Lower lobe of right lung (tissue), 2 donors: ENCODE measurements around the gene SYCP2. TPM values are rescaled to one million over a fixed set of nuclear protein-coding genes. Genes with fewer than 3 reads are reported as not detected.

ENCODE experiments used
- ATAC-seq, 2 donors: fragments of 200-7000 bp; cut with Tn5 transposase; one replicate each; pipeline ENCODE4 v1.9.1; 2020 to 2022; ENCODE audit warnings: mild to moderate bottlenecking in 2 of 2, moderate library complexity in 2 of 2
- DNase-seq: peaks from one replicate; pipeline ENCODE4 v3.0.0-alpha.2; 2020
- H3K27ac ChIP-seq: fragments of 200-600 bp; one replicate; pipeline ENCODE4 v1.8.0; 2022
- H3K27me3 ChIP-seq: fragments of 200-600 bp; one replicate; pipeline ENCODE4 v1.8.0; 2022; ENCODE audit warnings: low read depth
- H3K36me3 ChIP-seq: fragments of 200-600 bp; one replicate; pipeline ENCODE4 v1.8.0; 2022; ENCODE audit warnings: mild to moderate bottlenecking
- H3K4me1 ChIP-seq: fragments of 200-600 bp; one replicate; pipeline ENCODE4 v1.8.0; 2022
- H3K4me3 ChIP-seq: fragments of 200-600 bp; one replicate; pipeline ENCODE4 v1.8.0; 2022; ENCODE audit warnings: mild to moderate bottlenecking
- H3K9me3 ChIP-seq: fragments of 200-600 bp; one replicate; pipeline ENCODE4 v1.8.0; 2022
- intact Hi-C: fragments of 100-400 bp; cut with DNase I; formaldehyde crosslinking; loops from one replicate; pipeline ENCODE4 v1.11.0; 2022
- total RNA-seq: library from RNA; stranded (reverse); fragmentation: NEBNext Ultra II Directional; extraction: Animal tissue kit (Norgen Biotek cat#: 25700); gene quantifications from one replicate; pipeline ENCODE4 v1.2.1, GENCODE V29; 2021
- TF ChIP-seq, protein P1 (sequence below): fragments of 200-600 bp; IDR thresholded peaks from one replicate; pipeline ENCODE4 v1.8.0; 2022; ENCODE audit warnings: antibody characterized with exemption, mild to moderate bottlenecking
- donor health status: DM: no; HTN: yes; CAD: no; lungs with severe emphysema.

Gene SYCP2
- total RNA-seq, 1 donor from 2014 or later = 3.5 TPM

- peaks cover 40% of the 10 kb centered on the region for H3K4me1 ChIP-seq
Observed at GRCh38 chr20:59939052-59939878, 5.8 kb upstream of the SYCP2 start.

GRCh38 chr20:59938696-59939051 is 5.2 kb upstream of the SYCP2 start:
- DNase-seq (no peak), ATAC-seq (no peak)
- Histone ChIP-seq H3K27ac (no peak overlapping the region), H3K4me3 (peak overlapping the region; percentile 81), H3K27me3 (no peaks in the 10 kb centered on the region), H3K36me3 (peaks cover 16% of the 10 kb centered on the region), H3K9me3 (no peaks in the 10 kb centered on the region), H3K4me1 (peaks cover 40% of the 10 kb centered on the region)
- TF ChIP-seq, protein P1, sequence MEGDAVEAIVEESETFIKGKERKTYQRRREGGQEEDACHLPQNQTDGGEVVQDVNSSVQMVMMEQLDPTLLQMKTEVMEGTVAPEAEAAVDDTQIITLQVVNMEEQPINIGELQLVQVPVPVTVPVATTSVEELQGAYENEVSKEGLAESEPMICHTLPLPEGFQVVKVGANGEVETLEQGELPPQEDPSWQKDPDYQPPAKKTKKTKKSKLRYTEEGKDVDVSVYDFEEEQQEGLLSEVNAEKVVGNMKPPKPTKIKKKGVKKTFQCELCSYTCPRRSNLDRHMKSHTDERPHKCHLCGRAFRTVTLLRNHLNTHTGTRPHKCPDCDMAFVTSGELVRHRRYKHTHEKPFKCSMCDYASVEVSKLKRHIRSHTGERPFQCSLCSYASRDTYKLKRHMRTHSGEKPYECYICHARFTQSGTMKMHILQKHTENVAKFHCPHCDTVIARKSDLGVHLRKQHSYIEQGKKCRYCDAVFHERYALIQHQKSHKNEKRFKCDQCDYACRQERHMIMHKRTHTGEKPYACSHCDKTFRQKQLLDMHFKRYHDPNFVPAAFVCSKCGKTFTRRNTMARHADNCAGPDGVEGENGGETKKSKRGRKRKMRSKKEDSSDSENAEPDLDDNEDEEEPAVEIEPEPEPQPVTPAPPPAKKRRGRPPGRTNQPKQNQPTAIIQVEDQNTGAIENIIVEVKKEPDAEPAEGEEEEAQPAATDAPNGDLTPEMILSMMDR = no peak
- intact Hi-C loops = no loop called here

More at GRCh38 chr20:59939052-59939878, 5.8 kb upstream of the SYCP2 start:
- Histone ChIP-seq H3K27ac (peak overlapping the region; percentile 99), H3K4me3 (peak overlapping the region; percentile 81), H3K27me3 (no peaks in the 10 kb centered on the region), H3K9me3 (no peaks in the 10 kb centered on the region), H3K36me3 (peaks cover 22% of the 10 kb centered on the region)
- intact Hi-C loops = no loop called here
- TF ChIP-seq, protein P1 = no peak
- ATAC-seq (peak; percentile 60 to 64), DNase-seq (peak; percentile 56)

GRCh38 chr20:59938221-59938620 is 4.8 kb upstream of the SYCP2 start:
- H3K4me1 ChIP-seq = peaks cover 40% of the 10 kb centered on the region
- ATAC-seq (no peak), DNase-seq (no peak)
- H3K36me3 ChIP-seq = peaks cover 11% of the 10 kb centered on the region
- peak overlapping the region; percentile 81 for H3K4me3 ChIP-seq
- no peaks in the 10 kb centered on the region for H3K27me3 ChIP-seq
- intact Hi-C loops = no loop called here
- H3K9me3 ChIP-seq = no peaks in the 10 kb centered on the region
- TF ChIP-seq, protein P1 = no peak
- no peak overlapping the region for H3K27ac ChIP-seq

GRCh38 chr20:59937150-59937549 is 3.7 kb upstream of the SYCP2 start:
- intact Hi-C loops = no loop called here
- no peaks in the 10 kb centered on the region for H3K27me3 ChIP-seq
- H3K9me3 ChIP-seq = no peaks in the 10 kb centered on the region
- TF ChIP-seq, protein P1 = no peak
- peaks cover 39% of the 10 kb centered on the region for H3K4me1 ChIP-seq
- H3K27ac ChIP-seq = no peak overlapping the region
- H3K36me3 ChIP-seq = peaks cover under 1% of the 10 kb centered on the region
- ATAC-seq = no peak
- H3K4me3 ChIP-seq = no peak overlapping the region
- DNase-seq = no peak

- intact Hi-C loops = no loop called here
- Histone ChIP-seq H3K9me3 (no peaks in the 10 kb centered on the region), H3K36me3 (no peaks in the 10 kb centered on the region), H3K27ac (no peak overlapping the region), H3K4me3 (no peak overlapping the region), H3K27me3 (no peaks in the 10 kb centered on the region), H3K4me1 (peaks cover 32% of the 10 kb centered on the region)
- TF ChIP-seq, protein P1 = no peak
- DNase-seq = no peak
- ATAC-seq = no peak
Observed at GRCh38 chr20:59936409-59936808, 3.0 kb upstream of the SYCP2 start.
